Endothelial cell of umbilical vein (primary cell): ENCODE measurements around the gene TMPRSS7.

Experiments used
- FOS ChIP-seq: IDR thresholded peaks from 2 replicates; pipeline ENCODE4 v1.6.1; 2011; ENCODE audit warnings: mild to moderate bottlenecking, low read length, moderate library complexity, borderline replicate concordance; ENCODE audit not compliant: insufficient read depth
- POLR2A ChIP-seq: IDR thresholded peaks from 2 replicates; pipeline ENCODE4 v1.6.1; 2012; ENCODE audit warnings: low read depth, mild to moderate bottlenecking, control low read depth, low read length
- POLR2AphosphoS5 ChIP-seq: IDR thresholded peaks from 2 replicates; pipeline ENCODE4 v1.6.1; 2012; ENCODE audit warnings: low read depth, mild to moderate bottlenecking, control low read depth, low read length, moderate library complexity; ENCODE audit not compliant: insufficient read depth
- TF ChIP-seq, protein P1 (sequence below), 2 donors: IDR thresholded peaks; 1 replicate in 1 of 2; 2 replicates in 1 of 2; pipeline ENCODE4 v1.5.1; 2011; ENCODE audit warnings: low read length in 2 of 2, mild to moderate bottlenecking in 2 of 2, moderate library complexity in 2 of 2, control low read depth in 1 of 2, inconsistent platforms in 1 of 2, low read depth in 1 of 2; ENCODE audit not compliant: insufficient read depth in 1 of 2; ENCODE audit errors: extremely low read depth in 1 of 2

DNA sequence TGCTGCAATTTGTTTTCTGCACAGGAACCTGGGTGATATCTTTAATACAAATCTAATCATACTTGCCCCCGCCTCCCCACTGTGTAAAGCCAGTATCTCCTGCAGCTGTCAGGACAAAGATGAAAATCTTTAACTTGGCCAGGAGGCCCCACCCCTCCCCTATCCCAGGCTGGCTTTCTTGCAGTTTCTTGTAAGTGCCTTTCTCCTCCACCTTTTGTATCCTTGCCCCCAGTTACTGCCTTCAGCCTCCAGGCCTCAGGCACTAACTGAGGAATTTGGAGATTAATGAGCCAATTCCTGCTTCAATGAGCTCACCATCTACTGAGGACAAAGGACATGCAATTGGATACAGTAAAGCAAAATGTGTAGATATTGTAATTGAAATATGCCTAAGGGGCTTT is 92.0 kb downstream of the TMPRSS7 start:
- TF ChIP-seq, protein P1, sequence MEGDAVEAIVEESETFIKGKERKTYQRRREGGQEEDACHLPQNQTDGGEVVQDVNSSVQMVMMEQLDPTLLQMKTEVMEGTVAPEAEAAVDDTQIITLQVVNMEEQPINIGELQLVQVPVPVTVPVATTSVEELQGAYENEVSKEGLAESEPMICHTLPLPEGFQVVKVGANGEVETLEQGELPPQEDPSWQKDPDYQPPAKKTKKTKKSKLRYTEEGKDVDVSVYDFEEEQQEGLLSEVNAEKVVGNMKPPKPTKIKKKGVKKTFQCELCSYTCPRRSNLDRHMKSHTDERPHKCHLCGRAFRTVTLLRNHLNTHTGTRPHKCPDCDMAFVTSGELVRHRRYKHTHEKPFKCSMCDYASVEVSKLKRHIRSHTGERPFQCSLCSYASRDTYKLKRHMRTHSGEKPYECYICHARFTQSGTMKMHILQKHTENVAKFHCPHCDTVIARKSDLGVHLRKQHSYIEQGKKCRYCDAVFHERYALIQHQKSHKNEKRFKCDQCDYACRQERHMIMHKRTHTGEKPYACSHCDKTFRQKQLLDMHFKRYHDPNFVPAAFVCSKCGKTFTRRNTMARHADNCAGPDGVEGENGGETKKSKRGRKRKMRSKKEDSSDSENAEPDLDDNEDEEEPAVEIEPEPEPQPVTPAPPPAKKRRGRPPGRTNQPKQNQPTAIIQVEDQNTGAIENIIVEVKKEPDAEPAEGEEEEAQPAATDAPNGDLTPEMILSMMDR (IDR thresholded peaks at IDR 0.05; ENCODE audit: extremely low read depth in 1 of 2, insufficient read depth in 1 of 2, low read depth in 1 of 2, low read length in 2 of 2): no peak
- TF ChIP-seq POLR2A (no peak), FOS (no peak), POLR2AphosphoS5 (no peak)
